A673 (cell line): ENCODE measurements around the gene NPHP4.

ENCODE experiments used
- EZH2 ChIP-seq: fragments of 200-600 bp; sonication (generic); IDR thresholded peaks from 2 replicates; pipeline ENCODE4 v1.6.1; 2017; ENCODE audit warnings: borderline replicate concordance, low read depth, mild to moderate bottlenecking, mixed read lengths, antibody characterized with exemption, low read length; ENCODE audit not compliant: poor library complexity, severe bottlenecking
- TF ChIP-seq, protein P1 (sequence below): fragments of 300-800, 200-600 bp; sonication (generic); conservative IDR thresholded peaks from 2 replicates; pipeline ENCODE4 v1.5.1; 2017; ENCODE audit warnings: low read depth, mild to moderate bottlenecking, antibody characterized with exemption, low read length, moderate library complexity, mixed read lengths

GRCh38 chr1:6035719-6036118 lies 43.5 kb upstream of the NPHP4 start:
- TF ChIP-seq, protein P1, sequence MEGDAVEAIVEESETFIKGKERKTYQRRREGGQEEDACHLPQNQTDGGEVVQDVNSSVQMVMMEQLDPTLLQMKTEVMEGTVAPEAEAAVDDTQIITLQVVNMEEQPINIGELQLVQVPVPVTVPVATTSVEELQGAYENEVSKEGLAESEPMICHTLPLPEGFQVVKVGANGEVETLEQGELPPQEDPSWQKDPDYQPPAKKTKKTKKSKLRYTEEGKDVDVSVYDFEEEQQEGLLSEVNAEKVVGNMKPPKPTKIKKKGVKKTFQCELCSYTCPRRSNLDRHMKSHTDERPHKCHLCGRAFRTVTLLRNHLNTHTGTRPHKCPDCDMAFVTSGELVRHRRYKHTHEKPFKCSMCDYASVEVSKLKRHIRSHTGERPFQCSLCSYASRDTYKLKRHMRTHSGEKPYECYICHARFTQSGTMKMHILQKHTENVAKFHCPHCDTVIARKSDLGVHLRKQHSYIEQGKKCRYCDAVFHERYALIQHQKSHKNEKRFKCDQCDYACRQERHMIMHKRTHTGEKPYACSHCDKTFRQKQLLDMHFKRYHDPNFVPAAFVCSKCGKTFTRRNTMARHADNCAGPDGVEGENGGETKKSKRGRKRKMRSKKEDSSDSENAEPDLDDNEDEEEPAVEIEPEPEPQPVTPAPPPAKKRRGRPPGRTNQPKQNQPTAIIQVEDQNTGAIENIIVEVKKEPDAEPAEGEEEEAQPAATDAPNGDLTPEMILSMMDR = peak; percentile 35; the same call in 1 of the 2 replicates
- TF ChIP-seq EZH2 = no peak
